GM12878 (cell line): ENCODE results near the gene TOX2.

Experiments
- ATF7 ChIP-seq: fragments of 450-650 bp; IDR thresholded peaks from 2 replicates; pipeline ENCODE4 v1.6.1; 2016; ENCODE audit warnings: low read depth, mild to moderate bottlenecking
- BMI1 ChIP-seq: fragments of 450-650 bp; IDR thresholded peaks from 2 replicates; pipeline ENCODE4 v1.6.1; 2016; ENCODE audit warnings: mild to moderate bottlenecking, moderate library complexity, borderline replicate concordance
- CTCF ChIP-seq, 3 experiments: IDR thresholded peaks in 2 of 3; conservative IDR thresholded peaks in 1 of 3; 2 replicates each; pipeline ENCODE4 v1.5.1; 2011; ENCODE audit warnings: low read depth in 3 of 3, low read length in 3 of 3, mild to moderate bottlenecking in 3 of 3, control low read depth in 2 of 3, moderate library complexity in 2 of 3, inconsistent platforms in 1 of 3, mixed read lengths in 1 of 3; ENCODE audit not compliant: control insufficient read depth in 2 of 3, insufficient read depth in 1 of 3; ENCODE audit errors: extremely low read depth in 1 of 3
- ELK1 ChIP-seq: IDR thresholded peaks from 2 replicates; pipeline ENCODE4 v1.6.1; 2012; ENCODE audit warnings: low read depth, low read length, improper control_type of control experiment
- FOS ChIP-seq: IDR thresholded peaks from 3 replicates; pipeline ENCODE4 v1.6.1; 2011; ENCODE audit warnings: borderline replicate concordance; ENCODE audit not compliant: insufficient read length; ENCODE audit errors: extremely low read depth
- HCFC1 ChIP-seq: fragments of 150-350 bp; IDR thresholded peaks from 2 replicates; pipeline ENCODE4 v1.6.1; 2014; ENCODE audit warnings: low read length
- NFIC ChIP-seq: IDR thresholded peaks from 2 replicates; pipeline ENCODE4 v1.6.1; 2012; ENCODE audit warnings: low read depth, mild to moderate bottlenecking, inconsistent platforms, low read length, moderate library complexity
- POLR2A ChIP-seq: IDR thresholded peaks from 2 replicates; pipeline ENCODE4 v1.6.1; 2011; ENCODE audit warnings: low read depth, mild to moderate bottlenecking, low read length
- POU2F2 ChIP-seq: IDR thresholded peaks from 3 replicates; pipeline ENCODE4 v1.6.1; 2011; ENCODE audit warnings: low read depth, mild to moderate bottlenecking, low read length, borderline replicate concordance
- RAD21 ChIP-seq: IDR thresholded peaks from 2 replicates; pipeline ENCODE4 v1.6.1; 2011; ENCODE audit warnings: mild to moderate bottlenecking, low read depth, low read length, moderate library complexity; ENCODE audit not compliant: insufficient read depth
- RAD51 ChIP-seq: fragments of 450-650 bp; IDR thresholded peaks from 2 replicates; pipeline ENCODE4 v1.6.1; 2016; ENCODE audit warnings: moderate library complexity, mild to moderate bottlenecking, inconsistent platforms
- SPI1 ChIP-seq: IDR thresholded peaks from 2 replicates; pipeline ENCODE4 v1.6.1; 2011; ENCODE audit warnings: low read depth, mild to moderate bottlenecking, low read length, moderate library complexity, borderline replicate concordance; ENCODE audit not compliant: insufficient read depth
- STAT1 ChIP-seq: fragments of 450-650 bp; conservative IDR thresholded peaks from 2 replicates; pipeline ENCODE4 v1.6.1; 2014; ENCODE audit warnings: antibody characterized with exemption, mild to moderate bottlenecking
- TARDBP ChIP-seq: IDR thresholded peaks from 2 replicates; pipeline ENCODE4 v1.6.1; 2016; ENCODE audit warnings: borderline replicate concordance

- TF ChIP-seq POLR2A: no peak
- TF ChIP-seq RAD51: no peak
- no peak for TF ChIP-seq ATF7
- TF ChIP-seq ELK1: no peak
- TF ChIP-seq RAD21: no peak
- TF ChIP-seq CTCF (IDR thresholded peaks at IDR 0.05 in 2 of 3, conservative IDR thresholded peaks at IDR 0.05 in 1 of 3; ENCODE audit: control insufficient read depth in 2 of 3, extremely low read depth in 1 of 3, insufficient read depth in 1 of 3, low read depth in 3 of 3, low read length in 3 of 3): no peak
- no peak for TF ChIP-seq FOS
- TF ChIP-seq POU2F2: no peak
- TF ChIP-seq SPI1: no peak
- TF ChIP-seq BMI1: no peak
- no peak for TF ChIP-seq NFIC
- no peak for TF ChIP-seq TARDBP
- TF ChIP-seq STAT1: no peak
- TF ChIP-seq HCFC1: no peak
Measured at GRCh38 chr20:44073011-44073674, 158.5 kb downstream of the TOX2 start.
